GM19023 (cell line): ENCODE measurements around the gene TMPRSS9.

Source experiments
- ATAC-seq: cut with Tn5 transposase; IDR thresholded peaks from one replicate; pipeline ENCODE4 v1.9.1; 2021; ENCODE audit warnings: mild to moderate bottlenecking, moderate library complexity; ENCODE audit not compliant: unreplicated experiment

The TMPRSS9 gene

GRCh38 chr19:2329149-2329478, 31.0 kb upstream of the TMPRSS9 start:
- ATAC-seq, result peak; percentile 3

GRCh38 chr19:2329501-2329916, 30.6 kb upstream of the TMPRSS9 start:
- no peak for ATAC-seq

- no peak for ATAC-seq
These were observed 29.8 kb upstream of the TMPRSS9 start for GRCh38 chr19:2330255-2330631.

- ATAC-seq, result no peak
These were observed 29.3 kb upstream of the TMPRSS9 start for GRCh38 chr19:2330632-2331284.

- no peak for ATAC-seq
These were observed 28.3 kb upstream of the TMPRSS9 start for GRCh38 chr19:2331601-2332246.

- no peak for ATAC-seq
These were observed 27.6 kb upstream of the TMPRSS9 start for GRCh38 chr19:2332341-2333026.

- no peak for ATAC-seq
These were observed 26.8 kb upstream of the TMPRSS9 start for GRCh38 chr19:2333027-2333806.

GRCh38 chr19:2333807-2334211, 26.3 kb upstream of the TMPRSS9 start:
- no peak for ATAC-seq

- ATAC-seq, result no peak
These were observed 25.6 kb upstream of the TMPRSS9 start for GRCh38 chr19:2334426-2334825.

GRCh38 chr19:2334986-2335846, 24.8 kb upstream of the TMPRSS9 start:
- no peak for ATAC-seq

- no peak for ATAC-seq
These were observed 24.2 kb upstream of the TMPRSS9 start for GRCh38 chr19:2335848-2336247.

GRCh38 chr19:2336528-2337328, 23.3 kb upstream of the TMPRSS9 start:
- ATAC-seq, result no peak

- no peak for ATAC-seq
These were observed 22.7 kb upstream of the TMPRSS9 start for GRCh38 chr19:2337329-2337707.

GRCh38 chr19:2338055-2338615, 21.9 kb upstream of the TMPRSS9 start:
- ATAC-seq, result no peak

GRCh38 chr19:2338751-2339643, 21.1 kb upstream of the TMPRSS9 start:
- no peak for ATAC-seq

GRCh38 chr19:2339644-2340310, 20.3 kb upstream of the TMPRSS9 start:
- no peak for ATAC-seq

GRCh38 chr19:2340496-2341243, 19.4 kb upstream of the TMPRSS9 start:
- no peak for ATAC-seq
